ENCODE measurements around the gene MTO1. TPM values are rescaled to one million over a fixed set of nuclear protein-coding genes. Genes with fewer than 3 reads are reported as not detected.

The MTO1 gene
- total RNA-seq, 1 experiment from 2014 or later: 32.4 TPM

- TF ChIP-seq, protein P1, sequence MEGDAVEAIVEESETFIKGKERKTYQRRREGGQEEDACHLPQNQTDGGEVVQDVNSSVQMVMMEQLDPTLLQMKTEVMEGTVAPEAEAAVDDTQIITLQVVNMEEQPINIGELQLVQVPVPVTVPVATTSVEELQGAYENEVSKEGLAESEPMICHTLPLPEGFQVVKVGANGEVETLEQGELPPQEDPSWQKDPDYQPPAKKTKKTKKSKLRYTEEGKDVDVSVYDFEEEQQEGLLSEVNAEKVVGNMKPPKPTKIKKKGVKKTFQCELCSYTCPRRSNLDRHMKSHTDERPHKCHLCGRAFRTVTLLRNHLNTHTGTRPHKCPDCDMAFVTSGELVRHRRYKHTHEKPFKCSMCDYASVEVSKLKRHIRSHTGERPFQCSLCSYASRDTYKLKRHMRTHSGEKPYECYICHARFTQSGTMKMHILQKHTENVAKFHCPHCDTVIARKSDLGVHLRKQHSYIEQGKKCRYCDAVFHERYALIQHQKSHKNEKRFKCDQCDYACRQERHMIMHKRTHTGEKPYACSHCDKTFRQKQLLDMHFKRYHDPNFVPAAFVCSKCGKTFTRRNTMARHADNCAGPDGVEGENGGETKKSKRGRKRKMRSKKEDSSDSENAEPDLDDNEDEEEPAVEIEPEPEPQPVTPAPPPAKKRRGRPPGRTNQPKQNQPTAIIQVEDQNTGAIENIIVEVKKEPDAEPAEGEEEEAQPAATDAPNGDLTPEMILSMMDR (IDR thresholded peaks at IDR 0.05): no peak
- TF ChIP-seq, protein P2, sequence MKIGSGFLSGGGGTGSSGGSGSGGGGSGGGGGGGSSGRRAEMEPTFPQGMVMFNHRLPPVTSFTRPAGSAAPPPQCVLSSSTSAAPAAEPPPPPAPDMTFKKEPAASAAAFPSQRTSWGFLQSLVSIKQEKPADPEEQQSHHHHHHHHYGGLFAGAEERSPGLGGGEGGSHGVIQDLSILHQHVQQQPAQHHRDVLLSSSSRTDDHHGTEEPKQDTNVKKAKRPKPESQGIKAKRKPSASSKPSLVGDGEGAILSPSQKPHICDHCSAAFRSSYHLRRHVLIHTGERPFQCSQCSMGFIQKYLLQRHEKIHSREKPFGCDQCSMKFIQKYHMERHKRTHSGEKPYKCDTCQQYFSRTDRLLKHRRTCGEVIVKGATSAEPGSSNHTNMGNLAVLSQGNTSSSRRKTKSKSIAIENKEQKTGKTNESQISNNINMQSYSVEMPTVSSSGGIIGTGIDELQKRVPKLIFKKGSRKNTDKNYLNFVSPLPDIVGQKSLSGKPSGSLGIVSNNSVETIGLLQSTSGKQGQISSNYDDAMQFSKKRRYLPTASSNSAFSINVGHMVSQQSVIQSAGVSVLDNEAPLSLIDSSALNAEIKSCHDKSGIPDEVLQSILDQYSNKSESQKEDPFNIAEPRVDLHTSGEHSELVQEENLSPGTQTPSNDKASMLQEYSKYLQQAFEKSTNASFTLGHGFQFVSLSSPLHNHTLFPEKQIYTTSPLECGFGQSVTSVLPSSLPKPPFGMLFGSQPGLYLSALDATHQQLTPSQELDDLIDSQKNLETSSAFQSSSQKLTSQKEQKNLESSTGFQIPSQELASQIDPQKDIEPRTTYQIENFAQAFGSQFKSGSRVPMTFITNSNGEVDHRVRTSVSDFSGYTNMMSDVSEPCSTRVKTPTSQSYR (CRISPR knock-in tag; IDR thresholded peaks at IDR 0.05): no peak
These were observed 64.2 kb downstream of the MTO1 start (continued) for GRCh38 chr6:73525546-73526330.

GRCh38 chr6:73528897-73529296 is 67.4 kb downstream of the MTO1 start:
- H3K4me1 Mint-ChIP-seq: peaks cover 6% of the 10 kb centered on the region; the same call in 1 of the 2 replicates
- ATAC-seq (no peak), DNase-seq (ENCODE audit: low spot score) (no peak)
- H3K9me3 Mint-ChIP-seq: no peaks in the 10 kb centered on the region
- POLR2A ChIA-PET: no interaction called here
- no peaks in the 10 kb centered on the region for H3K27me3 Mint-ChIP-seq (ENCODE audit: low read depth)
- CTCF ChIA-PET: interaction anchor here (1.6 kb wide), 1 partner anchor 19 kb away, joined by 3 read pairs; no protein-coding TSS in a partner anchor
- no peaks in the 10 kb centered on the region for H3K36me3 Mint-ChIP-seq
- no peak overlapping the region for H3K27ac Mint-ChIP-seq
- H3K4me3 Mint-ChIP-seq: no peak overlapping the region
- TF ChIP-seq AFF4 (CRISPR knock-in tag; IDR thresholded peaks at IDR 0.05; ENCODE audit: borderline replicate concordance) (no peak), ETV6 (CRISPR knock-in tag; IDR thresholded peaks at IDR 0.05) (no peak), ZBTB43 (CRISPR knock-in tag; IDR thresholded peaks at IDR 0.05) (no peak), GABPB1 (CRISPR knock-in tag; IDR thresholded peaks at IDR 0.05) (no peak), ZNF263 (CRISPR knock-in tag; IDR thresholded peaks at IDR 0.05; ENCODE audit: low read depth) (no peak), TEAD4 (CRISPR knock-in tag; IDR thresholded peaks at IDR 0.05) (no peak), GRHL2 (CRISPR knock-in tag; IDR thresholded peaks at IDR 0.05; ENCODE audit: insufficient replicate concordance, severe bottlenecking) (no peak), ZBTB21 (CRISPR knock-in tag; IDR thresholded peaks at IDR 0.05; ENCODE audit: borderline replicate concordance) (no peak), NFE2L1 (CRISPR knock-in tag; IDR thresholded peaks at IDR 0.05) (no peak), MLX (CRISPR knock-in tag; IDR thresholded peaks at IDR 0.05) (no peak), ESRRA (CRISPR knock-in tag; IDR thresholded peaks at IDR 0.05; ENCODE audit: borderline replicate concordance) (no peak), KAT7 (CRISPR knock-in tag; IDR thresholded peaks at IDR 0.05; ENCODE audit: borderline replicate concordance) (no peak), FOXP4 (CRISPR knock-in tag; IDR thresholded peaks at IDR 0.05) (no peak)
- TF ChIP-seq, protein P3, sequence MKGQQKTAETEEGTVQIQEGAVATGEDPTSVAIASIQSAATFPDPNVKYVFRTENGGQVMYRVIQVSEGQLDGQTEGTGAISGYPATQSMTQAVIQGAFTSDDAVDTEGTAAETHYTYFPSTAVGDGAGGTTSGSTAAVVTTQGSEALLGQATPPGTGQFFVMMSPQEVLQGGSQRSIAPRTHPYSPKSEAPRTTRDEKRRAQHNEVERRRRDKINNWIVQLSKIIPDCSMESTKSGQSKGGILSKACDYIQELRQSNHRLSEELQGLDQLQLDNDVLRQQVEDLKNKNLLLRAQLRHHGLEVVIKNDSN (CRISPR knock-in tag; IDR thresholded peaks at IDR 0.05): no peak
- TF ChIP-seq, protein P2 (CRISPR knock-in tag; IDR thresholded peaks at IDR 0.05): no peak

Data from WTC11 (cell line).